G401.6 (cell line): ENCODE results near the gene SPPL2B.
"Not testable (repeated sequence)": the region's sequence is repeated elsewhere in the genome, so short reads cannot be mapped to it uniquely, and the experiment has no call there.

Experiments
- FAIRE-seq: peaks from 2 replicates; lab custom pipeline; 2012; peaks lifted over from hg19 to GRCh38; lab: Jason Lieb, UNC

SPPL2B gene

DNA sequence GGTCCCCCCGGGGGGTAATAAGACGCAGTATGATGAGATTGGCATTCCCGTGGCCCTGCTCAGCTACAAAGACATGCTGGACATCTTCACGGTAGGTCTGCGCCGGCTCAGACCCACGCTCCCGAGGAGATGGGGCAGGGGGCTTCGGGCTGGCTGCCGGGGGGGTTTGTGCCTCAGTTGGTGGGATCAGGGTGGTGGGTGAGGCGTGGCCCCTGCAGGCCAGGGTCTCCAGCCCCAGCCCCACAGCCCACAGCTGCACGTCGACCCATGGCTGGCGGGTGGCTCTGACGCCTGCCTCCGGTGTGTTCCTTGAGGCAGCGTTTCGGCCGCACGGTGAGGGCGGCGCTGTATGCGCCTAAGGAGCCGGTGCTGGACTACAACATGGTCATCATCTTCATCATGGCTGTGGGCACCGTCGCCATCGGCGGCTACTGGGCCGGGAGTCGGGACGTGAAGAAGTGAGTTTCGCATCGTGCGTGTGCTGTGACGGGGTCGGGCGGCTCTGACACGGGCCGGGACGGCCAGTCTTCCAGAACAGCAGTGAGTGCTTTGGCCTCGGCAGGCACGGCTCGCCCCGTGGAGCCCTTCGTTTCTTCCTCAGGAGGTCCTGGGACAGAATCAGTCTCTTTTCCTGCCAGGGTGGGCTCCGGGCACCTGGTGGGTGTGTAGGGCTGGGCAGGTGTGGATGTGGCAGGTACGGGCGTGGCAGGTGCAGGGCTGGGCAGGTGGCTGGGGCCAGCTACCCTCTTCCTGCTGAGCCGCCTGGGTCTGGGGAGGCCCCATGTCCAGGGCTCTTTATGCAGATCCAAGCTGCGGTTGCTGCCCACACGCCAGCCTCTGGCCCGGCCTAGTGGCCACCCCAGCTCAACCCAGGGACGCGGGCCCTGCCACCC, 10.5 kb downstream of the SPPL2B start:
- no peak for FAIRE-seq

DNA sequence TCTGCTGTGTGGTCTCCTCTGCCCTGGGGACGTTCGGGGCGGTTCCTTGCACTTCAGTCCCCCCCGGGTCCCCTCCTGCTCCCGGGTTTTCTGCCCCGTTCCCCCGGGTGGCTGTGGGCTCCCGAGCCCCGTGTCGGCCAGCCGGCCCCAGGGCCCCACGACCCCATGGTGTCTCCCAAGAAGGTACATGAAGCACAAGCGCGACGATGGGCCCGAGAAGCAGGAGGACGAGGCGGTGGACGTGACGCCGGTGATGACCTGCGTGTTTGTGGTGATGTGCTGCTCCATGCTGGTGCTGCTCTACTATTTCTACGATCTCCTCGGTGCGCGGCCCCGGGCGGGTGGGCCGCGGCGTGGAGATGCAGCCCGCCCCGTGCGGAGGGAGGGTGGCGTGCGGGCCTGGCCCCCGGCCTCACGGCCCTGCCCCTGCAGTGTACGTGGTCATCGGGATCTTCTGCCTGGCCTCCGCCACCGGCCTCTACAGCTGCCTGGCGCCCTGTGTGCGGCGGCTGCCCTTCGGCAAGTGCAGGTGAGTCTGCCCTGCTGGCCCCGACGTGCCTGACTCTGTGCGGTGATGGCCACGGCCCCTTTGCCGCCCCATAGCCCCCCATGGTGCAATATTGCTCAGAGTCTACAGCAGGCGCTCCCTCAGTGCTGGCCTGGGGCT, 11.3 kb downstream of the SPPL2B start:
- FAIRE-seq: no peak

DNA sequence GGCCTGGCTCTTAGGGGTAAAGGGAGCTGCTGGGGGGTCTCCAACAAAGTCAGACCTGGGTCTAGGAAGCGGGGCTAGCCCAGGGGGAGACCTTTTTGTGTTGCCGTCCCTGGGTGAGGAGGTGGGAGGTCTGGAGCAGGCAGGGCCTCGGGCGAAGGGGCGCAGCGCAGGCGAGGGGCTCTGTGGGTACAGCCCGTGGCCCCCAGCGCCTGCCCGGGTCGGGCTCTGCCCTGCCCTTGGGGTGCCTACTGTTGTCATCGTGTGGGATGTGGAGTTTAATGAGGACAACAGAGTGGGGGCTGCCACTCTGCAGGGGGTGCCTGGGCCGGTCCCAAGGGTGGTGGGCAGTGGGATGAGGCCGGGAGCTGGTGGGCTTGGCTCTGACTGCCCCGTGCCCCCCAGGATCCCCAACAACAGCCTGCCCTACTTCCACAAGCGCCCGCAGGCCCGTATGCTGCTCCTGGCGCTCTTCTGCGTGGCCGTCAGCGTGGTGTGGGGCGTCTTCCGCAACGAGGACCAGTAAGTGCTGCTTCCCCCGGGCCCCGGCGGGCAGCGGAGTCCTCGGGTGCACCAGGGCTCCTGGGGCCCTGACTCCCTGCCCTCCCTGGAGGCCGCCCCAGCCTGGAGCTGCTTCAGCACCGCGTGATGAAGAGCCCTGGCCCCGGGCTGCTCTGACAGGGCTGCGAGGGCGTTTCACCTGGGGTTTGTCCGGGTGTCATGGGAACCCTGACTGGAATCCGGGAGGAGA, 12.2 kb downstream of the SPPL2B start:
- no peak for FAIRE-seq

DNA sequence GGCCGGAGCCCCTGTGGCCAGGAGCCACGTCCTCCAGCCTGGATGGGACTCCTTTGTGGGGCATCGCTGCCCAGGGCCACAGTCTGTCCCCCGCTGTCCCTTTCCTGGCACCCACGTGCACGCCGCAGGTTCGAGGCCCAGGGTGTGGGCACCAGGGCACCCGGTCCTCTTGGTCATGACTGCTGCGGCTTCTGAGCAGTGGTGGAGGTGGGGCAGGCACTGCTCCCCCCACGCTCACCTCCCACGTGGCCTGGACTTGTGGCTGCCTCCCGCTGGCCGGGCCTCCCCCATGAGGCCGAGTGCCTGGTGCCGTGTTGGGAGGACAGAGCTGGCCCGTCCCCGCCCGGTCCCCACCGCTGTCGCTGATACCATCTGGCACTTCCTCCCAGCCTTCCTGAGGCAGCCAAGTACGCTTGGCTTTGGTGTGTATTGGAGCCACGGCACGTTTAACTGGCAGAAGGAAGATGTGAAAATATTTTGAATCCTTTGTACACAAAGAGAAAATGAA, 12.8 kb downstream of the SPPL2B start:
- no peak for FAIRE-seq

DNA sequence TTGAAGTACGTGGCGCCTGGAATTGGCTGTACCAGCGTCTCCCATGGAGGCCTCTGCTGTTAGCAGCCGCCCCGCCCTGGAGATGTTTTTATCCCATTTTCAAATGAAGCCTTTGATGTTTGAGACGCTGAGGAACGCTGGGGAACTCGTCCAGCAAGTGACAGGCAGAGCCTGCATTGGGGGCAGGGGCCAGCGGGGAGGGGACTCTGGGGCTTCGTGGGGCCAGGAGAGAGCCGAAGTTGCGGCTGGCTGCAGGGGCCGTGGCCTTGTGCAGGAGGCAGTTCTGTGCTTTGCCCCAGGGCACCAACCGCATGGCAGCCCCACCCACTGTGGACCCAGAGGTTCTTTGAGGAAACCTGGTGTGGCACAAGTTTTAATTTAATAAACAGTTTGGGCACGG, 13.5 kb downstream of the SPPL2B start:
- FAIRE-seq: no peak

DNA sequence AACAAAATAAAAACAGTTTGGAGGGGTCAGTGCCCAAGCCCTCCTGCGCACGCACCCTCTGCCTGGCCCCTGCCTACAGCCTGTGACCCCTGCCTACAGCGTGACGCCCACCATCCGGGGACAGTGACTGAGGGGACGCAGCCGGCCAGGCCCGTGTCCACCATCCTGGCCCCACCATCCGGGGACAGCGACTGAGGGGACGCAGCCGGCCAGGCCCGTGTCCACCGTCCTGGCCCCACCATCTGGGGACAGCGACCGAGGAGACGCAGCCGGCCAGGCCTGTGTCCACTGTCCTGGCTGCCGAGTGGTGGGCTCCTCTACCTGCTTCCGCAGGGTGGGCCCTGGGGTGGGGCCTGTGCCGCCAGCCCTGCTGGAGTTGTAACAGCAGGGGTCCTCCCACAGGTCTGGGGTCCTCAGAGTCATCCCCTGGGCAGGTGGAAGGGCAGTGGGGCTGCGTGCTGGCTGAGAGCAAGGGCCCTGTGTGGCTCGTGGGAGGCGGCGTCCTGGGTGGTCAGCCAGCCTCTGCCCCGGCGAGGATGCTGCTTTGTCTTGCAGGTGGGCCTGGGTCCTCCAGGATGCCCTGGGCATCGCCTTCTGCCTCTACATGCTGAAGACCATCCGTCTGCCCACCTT, 14.3 kb downstream of the SPPL2B start:
- FAIRE-seq: no peak

DNA sequence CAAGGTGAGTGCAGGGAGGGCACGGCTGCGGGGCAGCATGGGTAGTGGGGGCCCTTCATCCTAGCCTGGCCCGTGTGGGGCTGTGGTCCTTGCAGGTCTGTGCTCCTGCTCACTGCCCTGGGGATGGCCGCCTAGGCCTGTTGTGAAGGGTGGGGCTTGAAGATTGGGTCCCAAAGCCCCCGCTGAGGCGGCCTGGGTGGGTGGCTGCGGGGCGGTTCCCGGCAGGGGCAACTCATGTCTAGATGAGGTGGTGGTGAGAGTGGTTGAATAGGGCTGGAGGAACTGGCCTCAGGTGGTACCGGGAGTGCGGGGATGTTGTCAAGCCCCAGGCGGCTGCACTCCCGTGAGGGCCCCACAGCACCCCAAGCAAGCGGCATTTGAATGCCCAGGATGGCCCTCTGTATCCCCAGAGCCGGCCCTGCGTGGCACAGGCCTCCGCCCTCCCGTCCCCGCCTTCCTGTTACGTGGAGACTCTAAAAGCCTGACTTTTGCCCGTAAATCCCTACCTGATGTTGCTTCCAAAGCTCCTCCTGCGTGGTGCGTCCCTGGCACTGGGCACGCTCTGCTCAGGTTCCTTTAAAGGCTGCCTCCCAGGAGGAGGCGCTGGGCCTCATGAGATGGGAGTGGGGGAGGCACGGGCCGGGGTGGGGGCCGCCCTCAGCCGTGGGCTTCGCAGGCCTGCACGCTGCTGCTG, 15.0 kb downstream of the SPPL2B start:
- FAIRE-seq: no peak

DNA sequence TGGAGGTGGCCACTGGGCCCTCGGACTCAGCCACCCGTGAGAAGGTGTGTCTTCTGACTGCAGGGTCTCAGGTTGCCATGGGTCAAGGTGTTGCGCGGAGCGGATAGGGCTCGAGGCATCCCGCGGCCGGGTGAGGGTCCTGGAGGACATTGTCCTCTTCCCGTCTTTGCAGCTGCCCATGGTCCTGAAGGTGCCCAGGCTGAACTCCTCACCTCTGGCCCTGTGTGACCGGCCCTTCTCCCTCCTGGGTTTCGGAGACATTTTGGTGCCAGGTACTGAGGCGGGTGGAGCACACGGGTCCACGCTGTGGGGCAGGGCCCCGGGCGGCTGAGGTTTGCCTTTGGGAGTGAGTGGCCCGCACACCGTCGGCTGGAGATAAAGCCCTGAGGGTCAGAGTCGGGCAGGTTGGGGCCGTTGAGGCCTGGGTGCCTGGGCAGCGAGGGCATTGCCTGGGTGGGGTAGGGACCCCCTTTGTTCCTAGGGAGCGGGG, 15.9 kb downstream of the SPPL2B start:
- FAIRE-seq: no peak

DNA sequence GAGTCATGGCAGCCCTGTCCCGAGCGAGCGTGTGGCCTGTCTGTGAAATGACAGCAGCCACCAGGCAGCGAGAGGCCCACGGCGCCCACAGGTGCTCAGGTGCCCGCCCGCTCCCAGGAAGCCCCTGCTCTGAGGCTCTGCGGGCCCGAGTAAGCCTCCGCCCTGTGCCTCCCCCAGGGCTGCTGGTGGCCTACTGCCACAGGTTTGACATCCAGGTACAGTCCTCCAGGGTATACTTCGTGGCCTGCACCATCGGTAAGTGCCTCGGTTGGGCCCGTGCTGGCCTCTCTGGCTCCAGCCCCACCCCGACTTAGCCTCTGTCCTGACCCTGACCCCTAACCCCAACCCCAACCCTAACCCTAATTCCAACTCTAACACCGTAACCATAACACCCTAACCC, 16.6 kb downstream of the SPPL2B start:
- no peak for FAIRE-seq

DNA sequence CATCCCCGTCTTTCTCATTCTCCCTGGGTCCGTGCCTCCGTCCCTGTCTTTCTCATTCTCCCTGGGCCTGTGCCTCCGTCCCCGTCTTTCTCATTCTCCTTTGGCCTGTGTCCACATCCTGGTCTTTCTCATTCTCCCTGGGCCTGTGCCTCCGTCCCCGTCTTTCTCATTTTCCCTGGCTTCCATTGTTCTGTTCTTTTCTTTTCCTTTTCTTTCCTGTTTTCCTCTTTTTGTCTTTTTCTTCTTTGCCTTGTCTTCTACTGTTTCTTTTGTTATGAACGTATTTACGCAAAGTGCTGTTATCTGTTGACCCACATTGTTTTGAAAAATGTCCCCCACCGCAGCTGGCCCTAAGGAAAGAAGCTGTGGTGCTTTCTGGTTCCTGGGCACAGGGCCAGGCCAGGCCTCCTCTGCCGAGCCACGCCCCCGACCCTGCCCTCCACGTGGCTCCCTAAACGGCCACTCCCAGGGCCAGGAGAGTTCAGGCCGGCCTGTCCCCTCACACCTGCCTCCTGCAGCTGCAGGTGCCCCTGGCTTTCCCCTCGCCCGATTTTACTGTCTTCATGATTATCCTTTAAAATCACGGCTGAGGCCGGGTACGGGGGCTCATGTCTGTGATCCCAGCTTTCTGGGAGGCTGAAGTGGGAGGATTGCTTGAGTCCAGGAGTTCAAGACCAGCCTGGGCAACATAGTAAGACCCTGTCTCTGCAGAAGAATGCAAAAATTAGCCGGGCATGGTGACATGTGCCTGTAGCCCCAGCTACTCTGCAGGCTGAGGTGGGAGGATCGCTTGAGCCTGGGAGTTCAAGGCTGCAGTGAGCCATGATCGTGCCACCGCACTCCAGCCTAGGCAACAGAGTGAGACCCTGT, 17.5 kb downstream of the SPPL2B start:
- no peak for FAIRE-seq

DNA sequence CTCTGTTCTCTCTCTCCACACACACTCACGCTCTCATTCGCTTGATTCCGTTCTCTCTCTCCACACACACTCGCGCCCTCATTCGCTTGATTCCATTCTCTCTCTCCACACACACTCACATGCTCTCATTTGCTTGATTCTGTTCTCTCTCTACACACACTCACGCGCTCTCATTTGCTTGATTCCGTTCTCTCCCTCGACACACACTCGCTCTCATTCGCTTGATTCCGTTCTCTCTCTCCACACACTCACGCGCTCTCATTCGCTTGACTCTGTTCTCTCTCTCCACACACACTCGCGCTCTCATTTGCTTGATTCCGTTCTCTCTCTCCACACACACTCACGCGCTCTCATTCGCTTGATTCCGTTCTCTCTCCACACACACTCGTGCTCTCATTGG, 21.3 kb downstream of the SPPL2B start:
- FAIRE-seq: not testable (repeated sequence)

DNA sequence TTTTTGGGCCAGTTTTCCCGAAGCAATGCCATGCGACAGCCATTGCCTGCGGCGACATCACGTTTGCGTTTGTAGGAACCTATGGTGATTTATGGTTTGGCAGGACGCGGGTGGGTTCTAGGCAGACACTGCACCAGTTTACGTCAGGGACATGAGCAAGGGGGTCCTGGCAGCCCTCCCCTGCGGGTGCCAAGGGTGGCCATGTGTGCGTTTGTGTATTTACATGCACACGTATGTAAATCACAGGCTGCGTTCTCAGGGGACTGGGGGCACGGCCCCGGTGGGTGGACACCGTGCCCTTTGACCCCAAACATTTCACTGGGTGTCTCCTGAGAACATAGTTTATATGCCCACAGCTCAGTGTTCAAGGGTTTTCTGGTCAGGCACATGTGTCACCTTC, 22.2 kb downstream of the SPPL2B start:
- FAIRE-seq: no peak

DNA sequence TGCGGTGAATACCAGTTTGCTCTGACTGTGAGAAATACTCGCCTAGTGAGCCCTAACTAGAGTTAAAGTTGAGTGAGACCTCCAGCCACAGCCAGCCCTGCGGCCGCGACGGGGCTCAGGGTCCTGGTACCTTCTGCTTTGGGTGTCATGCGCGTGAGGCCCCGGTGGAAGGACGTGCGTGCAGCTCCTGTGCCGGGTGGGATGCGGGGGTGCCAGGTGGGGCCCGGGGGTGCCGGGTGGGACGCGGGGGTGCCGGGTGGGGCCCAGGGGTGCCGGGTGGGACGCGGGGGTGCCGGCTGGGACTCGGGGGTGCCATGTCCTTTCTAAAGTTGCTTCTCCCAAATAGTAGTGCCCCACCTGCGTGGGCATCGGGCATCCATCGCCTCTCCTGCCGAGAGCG, 23.1 kb downstream of the SPPL2B start:
- no peak for FAIRE-seq

DNA sequence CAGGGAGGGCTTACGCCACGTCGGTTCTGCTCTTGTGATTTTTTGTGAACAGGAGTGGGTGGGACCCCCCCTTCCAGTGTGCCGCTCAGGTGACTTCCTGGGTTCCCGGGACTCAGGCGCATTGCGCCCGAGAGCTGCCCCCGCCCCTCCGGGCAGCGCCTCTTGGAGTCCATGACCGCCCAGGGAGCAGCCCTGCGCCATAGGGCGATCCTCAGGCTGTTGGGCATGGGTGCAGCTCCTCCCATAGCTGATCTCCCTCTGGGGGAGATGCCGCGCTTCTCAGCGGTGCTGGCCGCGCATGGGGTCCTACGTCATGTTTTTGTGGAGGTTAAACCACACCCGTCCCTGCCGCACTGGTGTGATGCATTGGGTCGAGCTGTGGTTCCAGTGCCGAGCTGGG, 23.6 kb downstream of the SPPL2B start:
- no peak for FAIRE-seq

DNA sequence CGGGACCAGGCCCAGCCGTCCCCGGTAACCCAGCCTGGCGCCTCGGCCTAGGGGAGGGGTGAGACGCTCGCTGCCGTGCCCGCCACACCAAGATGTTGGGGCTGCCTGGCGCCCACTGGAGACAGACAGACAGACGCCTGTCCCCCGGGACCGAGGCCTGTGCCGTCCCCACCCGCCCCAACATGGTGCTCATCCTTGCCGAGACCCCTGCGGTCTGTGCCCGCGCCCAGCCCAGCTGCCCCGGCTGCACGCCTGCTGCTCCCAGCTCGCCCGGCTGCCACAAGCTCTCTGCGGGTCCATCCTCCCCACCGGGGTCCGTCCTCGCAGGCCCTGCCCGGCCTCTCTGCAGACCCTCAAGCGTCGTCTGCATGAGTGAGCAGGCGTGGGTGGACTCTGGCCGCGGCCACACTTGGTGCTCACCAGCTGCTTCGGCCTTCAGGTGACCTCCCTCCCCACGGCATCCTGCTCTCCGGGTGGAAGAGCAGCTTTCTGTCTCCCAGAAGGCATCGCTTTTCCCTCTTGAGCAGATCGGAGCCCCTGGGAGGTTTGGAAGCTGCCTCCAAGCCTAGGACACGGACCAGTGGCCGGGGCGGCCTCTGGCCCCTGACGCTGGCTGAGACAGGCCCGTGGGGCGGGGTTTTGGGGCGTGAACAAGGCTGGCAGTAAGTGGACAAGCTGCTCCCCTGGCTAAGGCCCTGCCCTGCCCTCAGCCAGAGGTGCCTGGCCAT, 24.8 kb downstream of the SPPL2B start:
- no peak for FAIRE-seq

DNA sequence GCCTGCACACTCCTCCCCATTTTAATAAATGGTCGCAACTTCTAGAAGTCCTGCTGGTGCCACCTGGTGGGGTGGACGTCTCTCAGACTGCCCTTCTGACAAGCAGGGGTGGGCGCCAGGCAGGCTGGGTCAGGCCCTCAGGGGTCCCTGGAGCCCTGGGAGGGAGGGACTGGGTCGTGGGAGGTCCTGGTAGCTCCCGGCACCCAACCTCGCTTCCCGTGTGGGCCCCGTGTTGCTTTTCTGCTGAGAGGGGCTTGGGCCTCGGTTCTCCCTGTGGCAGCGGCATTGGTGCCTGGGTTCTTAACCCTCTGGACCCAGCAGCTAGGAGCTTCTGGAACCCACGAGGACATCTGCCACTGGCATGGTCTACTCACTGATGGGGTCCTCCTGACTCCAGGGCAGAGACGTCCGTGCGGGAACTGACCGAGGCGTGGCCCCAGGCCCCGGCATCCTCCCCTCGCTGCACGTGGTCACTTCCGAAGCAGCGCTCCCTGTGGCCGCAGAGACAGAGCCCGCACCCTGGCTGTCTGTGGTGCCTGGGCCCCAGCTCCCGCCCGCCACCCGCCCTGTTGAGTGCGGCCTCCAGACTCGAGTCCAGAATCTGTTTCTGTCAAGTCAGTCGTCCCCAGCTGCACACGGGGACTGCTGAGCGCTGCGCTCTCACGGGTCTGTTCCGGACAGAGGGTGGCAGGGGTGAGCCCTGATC, 25.6 kb downstream of the SPPL2B start:
- FAIRE-seq: no peak

DNA sequence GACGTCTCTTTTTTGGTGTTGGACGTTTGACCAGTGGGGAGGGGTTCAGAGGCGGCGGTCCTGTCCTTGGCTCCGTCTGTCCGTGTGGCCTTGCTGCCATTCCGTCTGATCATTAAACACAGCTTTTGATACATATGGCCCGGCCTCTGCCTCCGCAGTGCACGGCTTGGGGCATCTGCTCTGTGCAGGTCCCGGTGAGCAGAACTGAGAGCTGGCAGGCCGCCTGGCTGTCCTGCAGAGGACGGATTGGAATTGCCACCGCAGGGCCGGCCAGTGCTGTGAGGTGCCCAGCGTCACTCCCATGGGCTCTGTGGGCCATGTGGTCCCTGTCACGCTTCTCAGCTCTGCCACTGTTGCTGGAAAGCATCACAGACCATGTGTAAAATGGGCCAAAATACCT, 26.2 kb downstream of the SPPL2B start:
- FAIRE-seq: no peak

DNA sequence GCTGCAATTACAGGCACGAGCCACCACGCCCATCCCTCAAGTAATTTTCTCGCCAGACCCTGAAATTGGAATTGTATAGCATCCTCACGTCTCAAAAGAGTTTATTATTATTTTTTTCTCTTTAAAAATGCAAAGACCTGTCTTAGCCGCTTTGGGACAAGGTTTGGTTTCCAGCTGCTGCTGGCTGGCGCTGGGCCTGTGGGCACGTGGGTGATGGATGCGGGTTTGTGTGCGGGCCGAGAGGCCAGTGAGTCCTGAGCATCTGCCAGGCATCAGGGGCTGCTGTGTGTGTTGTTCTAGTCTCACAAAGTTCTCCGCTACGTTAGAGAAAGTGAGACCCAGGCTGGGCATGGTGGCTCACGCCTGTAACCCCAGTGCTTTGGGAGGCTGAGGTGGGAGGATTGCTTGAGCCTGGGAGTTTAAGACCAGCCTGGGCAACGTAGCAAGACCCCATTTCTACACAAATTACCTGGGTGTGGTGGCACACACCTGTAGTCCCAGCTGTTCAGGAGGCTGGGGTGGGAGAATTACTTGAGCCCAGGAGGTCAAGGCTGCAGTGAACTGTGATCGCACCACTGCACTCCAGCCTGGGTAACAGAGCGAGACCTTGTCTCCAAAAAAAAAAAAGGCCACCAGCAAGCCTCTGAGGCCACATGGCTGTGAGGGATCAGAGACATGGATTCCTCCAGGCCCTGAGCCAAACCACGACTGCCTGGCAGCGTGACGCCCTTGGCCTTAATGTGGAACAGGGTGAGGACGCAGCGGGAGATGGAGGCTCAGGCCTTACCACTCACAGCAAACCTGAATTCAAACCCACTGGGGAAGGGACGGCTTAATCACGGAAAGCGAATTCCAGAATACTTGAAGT, 26.9 kb downstream of the SPPL2B start:
- no peak for FAIRE-seq
